HepG2 (cell line): ENCODE measurements around the gene GLOD4. TPM values are rescaled to one million over a fixed set of nuclear protein-coding genes. Genes with fewer than 3 reads are reported as not detected.

Experiments used
- BHLHE40 ChIP-seq: IDR thresholded peaks from 2 replicates; pipeline ENCODE4 v1.6.1; 2011; ENCODE audit warnings: low read length, improper control_type of control experiment
- CBX2 ChIP-seq, 2 experiments: fragments of 200-600 bp in 1 of 2; sonication (generic); formaldehyde crosslinking in 1 of 2; IDR thresholded peaks; 2 replicates each; pipeline versions ENCODE4 v1.7.0 to v1.8.1; 2018 to 2022; ENCODE audit warnings: low read depth in 2 of 2, low read length in 1 of 2, mild to moderate bottlenecking in 1 of 2, missing genetic modification reagents in 1 of 2
- EHMT2 ChIP-seq: fragments of 200-600 bp; sonication (generic); IDR thresholded peaks from 2 replicates; pipeline ENCODE4 v1.7.0; 2017; ENCODE audit warnings: antibody characterized with exemption, low read depth, low read length, borderline replicate concordance
- HNF4G ChIP-seq, 2 experiments: sonication (generic) in 1 of 2; formaldehyde crosslinking in 1 of 2; IDR thresholded peaks; 2 replicates each; pipeline versions ENCODE4 v1.4.0 to v1.6.1; 2011 to 2020; ENCODE audit warnings: borderline replicate concordance in 2 of 2, low read depth in 2 of 2, mild to moderate bottlenecking in 2 of 2, low read length in 1 of 2, missing genetic modification reagents in 1 of 2, moderate library complexity in 1 of 2
- IRF2 ChIP-seq: IDR thresholded peaks from 2 replicates; pipeline ENCODE4 v1.6.1; 2018; ENCODE audit warnings: missing genetic modification reagents, missing compliant biosample characterization
- NFYB ChIP-seq: sonication (generic); formaldehyde crosslinking; IDR thresholded peaks from 2 replicates; pipeline ENCODE4 v1.4.0; 2020; ENCODE audit warnings: missing genetic modification reagents
- PITX1 ChIP-seq: sonication (generic); formaldehyde crosslinking; IDR thresholded peaks from 2 replicates; pipeline ENCODE4 v1.5.1; 2020; ENCODE audit warnings: mild to moderate bottlenecking, missing genetic modification reagents
- RARA ChIP-seq: IDR thresholded peaks from 2 replicates; pipeline ENCODE4 v1.6.1; 2016; ENCODE audit warnings: missing genetic modification reagents, missing compliant biosample characterization
- SIX4 ChIP-seq: sonication (generic); formaldehyde crosslinking; IDR thresholded peaks from 2 replicates; pipeline ENCODE4 v1.4.0; 2020; ENCODE audit warnings: missing genetic modification reagents
- SNAPC2 ChIP-seq: sonication (generic); formaldehyde crosslinking; IDR thresholded peaks from 2 replicates; pipeline ENCODE4 v1.8.1; 2022; ENCODE audit warnings: mild to moderate bottlenecking, missing genetic modification reagents
- TOE1 ChIP-seq: sonication (generic); formaldehyde crosslinking; IDR thresholded peaks from 2 replicates; pipeline ENCODE4 v1.4.0; 2020; ENCODE audit warnings: mild to moderate bottlenecking, missing genetic modification reagents
- ZFP36L2 ChIP-seq: sonication (generic); formaldehyde crosslinking; IDR thresholded peaks from 2 replicates; pipeline ENCODE4 v1.4.0; 2020; ENCODE audit warnings: missing genetic modification reagents
- ZNF232 ChIP-seq: sonication (generic); formaldehyde crosslinking; IDR thresholded peaks from 2 replicates; pipeline ENCODE4 v1.4.0; 2020; ENCODE audit warnings: missing genetic modification reagents, borderline replicate concordance
- ZNF350 ChIP-seq: sonication (generic); formaldehyde crosslinking; IDR thresholded peaks from 2 replicates; pipeline ENCODE4 v1.4.0; 2020; ENCODE audit warnings: mild to moderate bottlenecking, low read depth, missing genetic modification reagents, borderline replicate concordance
- ZNF382 ChIP-seq: sonication (generic); formaldehyde crosslinking; IDR thresholded peaks from 2 replicates; pipeline ENCODE4 v1.5.0; 2020; ENCODE audit warnings: missing genetic modification reagents, mild to moderate bottlenecking, borderline replicate concordance
- ZNF619 ChIP-seq: sonication (generic); formaldehyde crosslinking; IDR thresholded peaks from 2 replicates; pipeline ENCODE4 v1.4.0; 2020; ENCODE audit warnings: mild to moderate bottlenecking, missing genetic modification reagents
- ZNF724P ChIP-seq: sonication (generic); formaldehyde crosslinking; IDR thresholded peaks from 2 replicates; pipeline ENCODE4 v1.8.0; 2022; ENCODE audit warnings: missing genetic modification reagents, borderline replicate concordance
- ZNF850 ChIP-seq: sonication (generic); formaldehyde crosslinking; conservative IDR thresholded peaks from 2 replicates; pipeline ENCODE4 v1.9.0; 2021; ENCODE audit warnings: mild to moderate bottlenecking, missing genetic modification reagents
- ZSCAN9 ChIP-seq: IDR thresholded peaks from 2 replicates; pipeline ENCODE4 v1.6.1; 2016; ENCODE audit warnings: borderline replicate concordance
- polyA plus RNA-seq, 8 experiments: library from polyadenylated mRNA; depleted of rRNA in 3 of 8; stranded (reverse) in 7 of 8; unstranded in 1 of 8; fragments of >200 nt; fragmentation: Illumina TruSeq in 4 of 8; extraction: Trizol in 4 of 8; gene quantifications; 2 replicates each; pipeline versions ENCODE4 v1.2.1 to v1.2.3, GENCODE V29; 2011 to 2016; ENCODE audit warnings: low read depth in 4 of 8, missing spikeins in 1 of 8, mixed read lengths in 1 of 8; ENCODE audit not compliant: insufficient read depth in 1 of 8
- total RNA-seq, 5 experiments: library from RNA; depleted of rRNA; stranded (reverse); fragments of >200 nt; fragmentation: Illumina TruSeq; extraction: Trizol; gene quantifications; 2 replicates each; pipeline ENCODE4 v1.2.3, GENCODE V29; 2016; ENCODE audit warnings: low read depth in 1 of 5
- TF ChIP-seq, protein P1 (sequence below): sonication (generic); formaldehyde crosslinking; IDR thresholded peaks from 2 replicates; pipeline ENCODE4 v1.8.0; 2022; ENCODE audit warnings: mild to moderate bottlenecking, missing genetic modification reagents, borderline replicate concordance
- TF ChIP-seq, protein P2 (sequence below): sonication (generic); formaldehyde crosslinking; IDR thresholded peaks from 2 replicates; pipeline ENCODE4 v1.8.1; 2023; ENCODE audit warnings: mild to moderate bottlenecking, missing genetic modification reagents
- TF ChIP-seq, protein P3 (sequence below): sonication (generic); formaldehyde crosslinking; IDR thresholded peaks from 2 replicates; pipeline ENCODE4 v1.8.1; 2022; ENCODE audit warnings: low read depth, mild to moderate bottlenecking, missing genetic modification reagents

The GLOD4 gene
- total and polyA plus RNA-seq, 2 of the 13 experiments (the other 11 are each of a cell fraction or from before 2014, with no cell fraction given) = 53.7 to 87.8 TPM

GRCh38 chr17:752002-752619 lies 30.0 kb downstream of the GLOD4 start, which contains the start of gene GEMIN4 (continued):
- TF ChIP-seq NFYB (no peak), ZNF232 (CRISPR knock-in tag) (peak; percentile 83; the same call in 1 of the 2 replicates), ZNF724P (CRISPR knock-in tag) (peak; percentile 18), BHLHE40 (0 out of 2 replicates have a peak, but pooled peaks have one; percentile 21), ZNF850 (CRISPR knock-in tag) (no peak), IRF2 (CRISPR knock-in tag) (no peak), SNAPC2 (peak; percentile 77; the same call in 1 of the 2 replicates), HNF4G (IDR thresholded peaks at IDR 0.05; ENCODE audit: borderline replicate concordance, low read depth, low read length) (no peak), HNF4G (CRISPR knock-in tag; IDR thresholded peaks at IDR 0.05; ENCODE audit: borderline replicate concordance, low read depth) (no peak), ZNF619 (no peak), TOE1 (CRISPR knock-in tag) (peak; percentile 30; the same call in 1 of the 2 replicates), ZNF382 (CRISPR knock-in tag) (no peak), RARA (CRISPR knock-in tag) (no peak; the same call in 1 of the 2 replicates), SIX4 (no peak), CBX2 (IDR thresholded peaks at IDR 0.05; ENCODE audit: low read depth, low read length) (no peak), CBX2 (CRISPR knock-in tag; IDR thresholded peaks at IDR 0.05; ENCODE audit: low read depth) (peak; percentile 88; the same call in 1 of the 2 replicates), ZSCAN9 (0 out of 2 replicates have a peak, but pooled peaks have one; percentile 50), PITX1 (CRISPR knock-in tag) (no peak), EHMT2 (no peak), ZFP36L2 (no peak; the same call in 1 of the 2 replicates), ZNF350 (CRISPR knock-in tag) (no peak)
- TF ChIP-seq, protein P1, sequence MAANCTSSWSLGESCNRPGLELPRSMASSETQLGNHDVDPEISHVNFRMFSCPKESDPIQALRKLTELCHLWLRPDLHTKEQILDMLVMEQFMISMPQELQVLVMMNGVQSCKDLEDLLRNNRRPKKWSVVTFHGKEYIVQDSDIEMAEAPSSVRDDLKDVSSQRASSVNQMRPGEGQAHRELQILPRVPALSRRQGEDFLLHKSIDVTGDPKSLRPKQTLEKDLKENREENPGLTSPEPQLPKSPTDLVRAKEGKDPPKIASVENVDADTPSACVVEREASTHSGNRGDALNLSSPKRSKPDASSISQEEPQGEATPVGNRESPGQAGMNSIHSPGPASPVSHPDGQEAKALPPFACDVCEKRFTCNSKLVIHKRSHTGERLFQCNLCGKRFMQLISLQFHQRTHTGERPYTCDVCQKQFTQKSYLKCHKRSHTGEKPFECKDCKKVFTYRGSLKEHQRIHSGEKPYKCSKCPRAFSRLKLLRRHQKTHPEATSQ (CRISPR knock-in tag) = peak; percentile 77; the same call in 1 of the 2 replicates
- TF ChIP-seq, protein P2, sequence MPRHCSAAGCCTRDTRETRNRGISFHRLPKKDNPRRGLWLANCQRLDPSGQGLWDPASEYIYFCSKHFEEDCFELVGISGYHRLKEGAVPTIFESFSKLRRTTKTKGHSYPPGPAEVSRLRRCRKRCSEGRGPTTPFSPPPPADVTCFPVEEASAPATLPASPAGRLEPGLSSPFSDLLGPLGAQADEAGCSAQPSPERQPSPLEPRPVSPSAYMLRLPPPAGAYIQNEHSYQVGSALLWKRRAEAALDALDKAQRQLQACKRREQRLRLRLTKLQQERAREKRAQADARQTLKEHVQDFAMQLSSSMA (CRISPR knock-in tag) = no peak
- TF ChIP-seq, protein P3, sequence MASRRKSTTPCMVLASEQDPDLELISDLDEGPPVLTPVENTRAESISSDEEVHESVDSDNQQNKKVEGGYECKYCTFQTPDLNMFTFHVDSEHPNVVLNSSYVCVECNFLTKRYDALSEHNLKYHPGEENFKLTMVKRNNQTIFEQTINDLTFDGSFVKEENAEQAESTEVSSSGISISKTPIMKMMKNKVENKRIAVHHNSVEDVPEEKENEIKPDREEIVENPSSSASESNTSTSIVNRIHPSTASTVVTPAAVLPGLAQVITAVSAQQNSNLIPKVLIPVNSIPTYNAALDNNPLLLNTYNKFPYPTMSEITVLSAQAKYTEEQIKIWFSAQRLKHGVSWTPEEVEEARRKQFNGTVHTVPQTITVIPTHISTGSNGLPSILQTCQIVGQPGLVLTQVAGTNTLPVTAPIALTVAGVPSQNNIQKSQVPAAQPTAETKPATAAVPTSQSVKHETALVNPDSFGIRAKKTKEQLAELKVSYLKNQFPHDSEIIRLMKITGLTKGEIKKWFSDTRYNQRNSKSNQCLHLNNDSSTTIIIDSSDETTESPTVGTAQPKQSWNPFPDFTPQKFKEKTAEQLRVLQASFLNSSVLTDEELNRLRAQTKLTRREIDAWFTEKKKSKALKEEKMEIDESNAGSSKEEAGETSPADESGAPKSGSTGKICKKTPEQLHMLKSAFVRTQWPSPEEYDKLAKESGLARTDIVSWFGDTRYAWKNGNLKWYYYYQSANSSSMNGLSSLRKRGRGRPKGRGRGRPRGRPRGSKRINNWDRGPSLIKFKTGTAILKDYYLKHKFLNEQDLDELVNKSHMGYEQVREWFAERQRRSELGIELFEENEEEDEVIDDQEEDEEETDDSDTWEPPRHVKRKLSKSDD (CRISPR knock-in tag) = peak; percentile 80
